Measurements from ENCODE around the gene SCTR.

DNA sequence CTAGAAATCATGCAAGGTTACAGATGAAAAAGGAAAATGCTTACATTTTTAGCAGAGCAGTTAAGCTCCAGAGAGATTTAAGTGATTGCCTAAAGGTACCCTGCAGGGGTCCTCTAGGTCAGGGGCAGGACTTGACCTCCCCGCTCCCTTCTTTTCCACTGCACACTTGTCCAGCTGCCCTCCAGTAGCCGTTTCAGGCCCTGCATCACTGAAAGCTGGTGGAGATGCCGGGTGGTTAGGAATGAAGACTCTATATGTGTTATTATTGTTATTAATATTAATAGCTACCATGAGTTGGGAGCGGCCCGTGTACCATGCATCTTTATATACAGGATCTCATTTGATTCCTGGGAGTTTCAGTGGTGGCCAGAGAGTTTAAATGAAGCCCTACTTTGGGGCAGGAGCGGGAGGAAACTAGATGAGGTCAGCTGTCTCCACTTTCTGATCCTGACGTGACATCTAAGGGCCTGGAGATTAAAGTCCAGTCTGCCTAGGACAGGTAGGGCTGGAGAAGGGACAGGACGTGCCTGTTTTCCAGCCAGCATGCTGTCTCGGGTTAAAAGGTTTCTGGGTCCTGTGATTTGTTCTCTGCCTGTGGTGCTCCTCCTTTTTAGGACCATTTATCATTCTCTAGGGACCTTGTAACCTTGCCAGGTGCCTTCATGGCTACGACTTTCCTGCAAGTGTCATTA lies 90.5 kb downstream of the SCTR start:
- TF ChIP-seq, protein P1, sequence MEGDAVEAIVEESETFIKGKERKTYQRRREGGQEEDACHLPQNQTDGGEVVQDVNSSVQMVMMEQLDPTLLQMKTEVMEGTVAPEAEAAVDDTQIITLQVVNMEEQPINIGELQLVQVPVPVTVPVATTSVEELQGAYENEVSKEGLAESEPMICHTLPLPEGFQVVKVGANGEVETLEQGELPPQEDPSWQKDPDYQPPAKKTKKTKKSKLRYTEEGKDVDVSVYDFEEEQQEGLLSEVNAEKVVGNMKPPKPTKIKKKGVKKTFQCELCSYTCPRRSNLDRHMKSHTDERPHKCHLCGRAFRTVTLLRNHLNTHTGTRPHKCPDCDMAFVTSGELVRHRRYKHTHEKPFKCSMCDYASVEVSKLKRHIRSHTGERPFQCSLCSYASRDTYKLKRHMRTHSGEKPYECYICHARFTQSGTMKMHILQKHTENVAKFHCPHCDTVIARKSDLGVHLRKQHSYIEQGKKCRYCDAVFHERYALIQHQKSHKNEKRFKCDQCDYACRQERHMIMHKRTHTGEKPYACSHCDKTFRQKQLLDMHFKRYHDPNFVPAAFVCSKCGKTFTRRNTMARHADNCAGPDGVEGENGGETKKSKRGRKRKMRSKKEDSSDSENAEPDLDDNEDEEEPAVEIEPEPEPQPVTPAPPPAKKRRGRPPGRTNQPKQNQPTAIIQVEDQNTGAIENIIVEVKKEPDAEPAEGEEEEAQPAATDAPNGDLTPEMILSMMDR (IDR thresholded peaks at IDR 0.05): no peak
- TF ChIP-seq ZNF317 (CRISPR knock-in tag; IDR thresholded peaks at IDR 0.05; ENCODE audit: borderline replicate concordance, low read depth): no peak
- TF ChIP-seq, protein P2, sequence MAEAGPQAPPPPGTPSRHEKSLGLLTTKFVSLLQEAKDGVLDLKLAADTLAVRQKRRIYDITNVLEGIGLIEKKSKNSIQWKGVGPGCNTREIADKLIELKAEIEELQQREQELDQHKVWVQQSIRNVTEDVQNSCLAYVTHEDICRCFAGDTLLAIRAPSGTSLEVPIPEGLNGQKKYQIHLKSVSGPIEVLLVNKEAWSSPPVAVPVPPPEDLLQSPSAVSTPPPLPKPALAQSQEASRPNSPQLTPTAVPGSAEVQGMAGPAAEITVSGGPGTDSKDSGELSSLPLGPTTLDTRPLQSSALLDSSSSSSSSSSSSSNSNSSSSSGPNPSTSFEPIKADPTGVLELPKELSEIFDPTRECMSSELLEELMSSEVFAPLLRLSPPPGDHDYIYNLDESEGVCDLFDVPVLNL (CRISPR knock-in tag; IDR thresholded peaks at IDR 0.05; ENCODE audit: borderline replicate concordance, low read depth): no peak
- no peak for TF ChIP-seq FOXJ3 (CRISPR knock-in tag; IDR thresholded peaks at IDR 0.05; ENCODE audit: borderline replicate concordance)
- TF ChIP-seq SMAD3 (CRISPR knock-in tag; IDR thresholded peaks at IDR 0.05; ENCODE audit: borderline replicate concordance): no peak
- TF ChIP-seq KAT7 (CRISPR knock-in tag; IDR thresholded peaks at IDR 0.05; ENCODE audit: borderline replicate concordance): no peak
- no peak for TF ChIP-seq ZBTB21 (CRISPR knock-in tag; IDR thresholded peaks at IDR 0.05; ENCODE audit: borderline replicate concordance)
- no peak for TF ChIP-seq ZNF263 (CRISPR knock-in tag; IDR thresholded peaks at IDR 0.05; ENCODE audit: low read depth)
- TF ChIP-seq, protein P3, sequence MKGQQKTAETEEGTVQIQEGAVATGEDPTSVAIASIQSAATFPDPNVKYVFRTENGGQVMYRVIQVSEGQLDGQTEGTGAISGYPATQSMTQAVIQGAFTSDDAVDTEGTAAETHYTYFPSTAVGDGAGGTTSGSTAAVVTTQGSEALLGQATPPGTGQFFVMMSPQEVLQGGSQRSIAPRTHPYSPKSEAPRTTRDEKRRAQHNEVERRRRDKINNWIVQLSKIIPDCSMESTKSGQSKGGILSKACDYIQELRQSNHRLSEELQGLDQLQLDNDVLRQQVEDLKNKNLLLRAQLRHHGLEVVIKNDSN (CRISPR knock-in tag; IDR thresholded peaks at IDR 0.05): no peak
- no peak for TF ChIP-seq NFYB (CRISPR knock-in tag; conservative IDR thresholded peaks at IDR 0.05; ENCODE audit: low read depth)
